ENCODE measurements around the gene FXYD2.

The FXYD2 gene

GRCh38 chr11:117830072-117830471 lies 5.5 kb upstream of the FXYD2 start:
- TF ChIP-seq CTCF (IDR thresholded peaks at IDR 0.05; ENCODE audit: borderline replicate concordance, insufficient read depth, low read depth, low read length): no peak
- H3K4me3 ChIP-seq (ENCODE audit: low read depth, low read length): no peak overlapping the region

GRCh38 chr11:117829369-117829725 lies 4.8 kb upstream of the FXYD2 start:
- H3K4me3 ChIP-seq (ENCODE audit: low read depth, low read length): no peak overlapping the region

DNA sequence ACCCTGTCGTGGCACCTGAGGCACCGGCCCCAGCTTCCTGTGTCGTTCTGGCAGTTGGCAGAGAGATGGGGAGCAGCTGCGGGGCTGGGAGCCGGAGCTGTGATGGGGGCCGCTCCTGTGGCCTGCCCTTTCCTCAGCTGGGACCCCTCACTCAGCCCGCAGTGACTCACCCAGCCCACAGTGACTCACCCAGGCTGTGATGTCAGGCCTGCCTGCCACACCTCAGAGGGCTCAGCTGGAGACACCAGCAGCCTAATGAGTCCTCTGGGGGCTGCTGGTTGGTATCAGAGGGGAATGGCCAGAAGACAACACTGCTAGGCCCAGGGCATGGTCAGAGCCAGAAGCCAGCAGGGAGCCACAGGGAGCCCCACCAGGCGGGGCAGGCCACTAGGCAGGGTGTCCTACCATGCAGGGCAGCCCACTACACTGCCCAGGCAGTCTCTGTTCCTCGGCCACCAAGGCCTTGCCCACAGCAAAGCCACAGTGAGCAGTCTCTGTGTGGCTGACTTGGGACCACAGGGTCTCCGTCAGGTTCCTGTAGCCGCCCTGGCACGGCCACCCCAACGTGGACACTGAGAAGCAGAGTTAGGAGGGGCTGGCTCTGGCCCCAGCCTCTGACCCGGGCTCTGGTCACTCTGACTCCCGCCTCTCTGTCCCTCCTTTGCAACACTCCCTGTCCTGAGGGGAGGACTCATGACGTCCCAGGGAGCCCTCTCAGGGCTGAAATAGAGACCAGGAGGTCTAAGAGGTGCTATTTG lies 4.2 kb upstream of the FXYD2 start:
- no peak for TF ChIP-seq CTCF (IDR thresholded peaks at IDR 0.05; ENCODE audit: borderline replicate concordance, insufficient read depth, low read depth, low read length)
- H3K4me3 ChIP-seq (ENCODE audit: low read depth, low read length): no peak overlapping the region

More at GRCh38 chr11:117829369-117829725, 4.8 kb upstream of the FXYD2 start:
- TF ChIP-seq CTCF (IDR thresholded peaks at IDR 0.05; ENCODE audit: borderline replicate concordance, insufficient read depth, low read depth, low read length): no peak

- TF ChIP-seq CTCF (IDR thresholded peaks at IDR 0.05; ENCODE audit: borderline replicate concordance, insufficient read depth, low read depth, low read length): no peak
- H3K4me3 ChIP-seq (ENCODE audit: low read depth, low read length): no peak overlapping the region
These were observed 3.3 kb upstream of the FXYD2 start for GRCh38 chr11:117827521-117828511.

DNA sequence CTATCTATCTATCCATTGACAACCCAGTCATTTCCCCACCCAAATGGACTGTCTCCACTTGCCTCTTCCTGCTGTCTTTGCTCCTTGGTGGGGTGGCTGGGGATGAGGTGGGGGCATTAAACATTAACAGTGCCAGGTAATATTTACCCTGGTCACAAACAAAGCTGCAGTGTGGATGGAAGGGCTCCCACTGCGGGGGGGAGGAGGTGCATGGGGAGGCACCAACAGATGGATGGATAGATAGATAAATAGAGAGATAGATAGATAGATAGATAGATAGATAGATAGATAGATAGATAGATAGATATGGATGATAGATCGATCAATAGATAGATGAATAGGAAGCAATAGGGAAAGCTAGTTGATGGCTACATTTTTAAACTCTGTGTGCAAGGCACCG lies 2.3 kb upstream of the FXYD2 start:
- H3K4me3 ChIP-seq (ENCODE audit: low read depth, low read length): no peak overlapping the region
- TF ChIP-seq CTCF (IDR thresholded peaks at IDR 0.05; ENCODE audit: borderline replicate concordance, insufficient read depth, low read depth, low read length): no peak

- TF ChIP-seq CTCF (IDR thresholded peaks at IDR 0.05; ENCODE audit: borderline replicate concordance, insufficient read depth, low read depth, low read length): no peak
- no peak overlapping the region for H3K4me3 ChIP-seq (ENCODE audit: low read depth, low read length)
These were observed 1.6 kb upstream of the FXYD2 start for GRCh38 chr11:117826190-117826570.
